ENCODE results near the gene DDX54. TPM values are rescaled to one million over a fixed set of nuclear protein-coding genes. Genes with fewer than 3 reads are reported as not detected.

Gene DDX54
- total RNA-seq, 1 donor from 2014 or later: 43.9 TPM

DNA sequence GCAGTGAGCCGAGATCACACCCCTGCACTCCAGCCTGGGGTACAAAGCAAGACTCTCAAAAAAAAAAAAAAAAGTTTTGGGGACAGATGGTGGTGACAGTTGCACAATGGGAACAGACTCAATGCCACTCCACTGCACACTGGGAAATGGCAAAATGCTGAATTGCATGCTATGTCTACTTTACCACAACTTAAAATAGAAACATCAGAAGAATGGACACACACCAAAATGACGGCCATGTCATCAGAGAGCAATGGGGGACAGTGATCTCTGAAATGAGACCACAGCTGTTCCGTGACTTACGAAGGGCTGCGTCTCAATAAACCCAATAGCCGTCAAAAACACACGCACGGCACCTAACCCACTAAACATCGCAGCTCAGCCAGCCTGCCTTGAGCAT is 13.7 kb downstream of the DDX54 start:
- DNase-seq (ENCODE audit: low spot score) (no peak), ATAC-seq (no peak)
- intact Hi-C loops (cut with DNase I): loop anchor here (5.0 kb wide), 1 partner anchor 119 kb away; no protein-coding TSS in a partner anchor

DNA sequence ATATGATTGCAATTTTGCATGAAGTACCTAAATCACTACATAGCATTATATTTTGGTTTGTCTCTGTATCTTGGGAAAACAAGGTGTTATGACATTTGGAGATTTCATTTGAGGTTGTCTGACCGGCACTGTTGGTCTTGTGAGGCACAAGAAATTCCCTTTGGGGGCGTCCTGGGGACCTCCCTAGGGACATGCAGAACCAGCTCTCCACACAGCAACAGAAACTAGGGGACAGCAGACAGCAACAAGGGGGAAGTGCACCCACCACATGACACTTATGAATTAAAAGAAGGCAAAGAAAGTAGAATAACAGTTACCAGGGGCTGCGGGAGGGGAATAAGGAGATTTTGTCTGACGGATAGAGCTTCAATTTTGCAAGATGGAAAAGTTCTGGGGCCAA is 14.4 kb downstream of the DDX54 start:
- DNase-seq (ENCODE audit: low spot score): no peak
- intact Hi-C loops (cut with DNase I): loop anchor here (5.0 kb wide), 1 partner anchor 119 kb away; no protein-coding TSS in a partner anchor
- ATAC-seq: no peak

DNA sequence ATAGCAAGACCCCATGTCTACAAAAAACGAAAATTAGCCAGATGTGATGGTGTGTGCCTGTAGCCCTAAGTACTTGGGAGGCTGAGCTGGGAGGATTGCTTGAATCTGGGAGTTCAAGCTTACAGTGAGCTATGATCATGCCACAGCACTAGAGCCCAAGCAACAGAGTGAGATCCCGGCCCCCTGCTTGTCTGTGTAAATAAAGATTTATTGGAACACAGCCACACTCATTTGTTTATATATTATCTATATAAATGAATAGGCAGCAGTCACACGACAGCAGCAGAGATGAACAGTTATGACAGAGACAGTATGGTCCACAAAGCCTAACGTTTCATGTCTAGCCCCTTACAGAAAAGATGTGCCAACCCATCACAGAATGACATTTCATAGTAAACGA is 14.8 kb downstream of the DDX54 start:
- intact Hi-C loops (cut with DNase I): loop anchor here (5.0 kb wide), 1 partner anchor 118 kb away; no protein-coding TSS in a partner anchor
- no peak for ATAC-seq
- no peak for DNase-seq (ENCODE audit: low spot score)

DNA sequence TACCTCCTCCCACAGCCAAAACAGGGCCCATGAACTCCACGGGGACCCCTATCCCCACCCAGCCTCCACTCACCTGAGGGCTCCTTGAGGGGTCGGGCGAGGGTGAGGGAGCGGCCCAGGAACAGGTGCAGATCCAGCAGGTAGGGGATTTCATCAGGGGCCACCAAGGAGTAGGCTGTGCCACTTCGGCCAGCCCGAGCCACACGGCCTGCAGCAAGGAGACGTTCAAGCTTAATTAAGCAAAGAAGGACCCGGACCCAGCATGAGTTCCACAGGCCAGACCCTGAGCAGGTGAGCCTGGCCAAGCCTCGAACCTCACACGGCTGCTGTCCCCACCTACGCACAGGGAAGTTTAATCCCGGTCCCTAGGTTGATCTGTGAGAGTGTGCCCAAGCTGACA is 15.6 kb downstream of the DDX54 start:
- DNase-seq (ENCODE audit: low spot score) (no peak), ATAC-seq (no peak)
- intact Hi-C loops (cut with DNase I): loop anchor here (5.0 kb wide), 1 partner anchor 117 kb away; no protein-coding TSS in a partner anchor

DNA sequence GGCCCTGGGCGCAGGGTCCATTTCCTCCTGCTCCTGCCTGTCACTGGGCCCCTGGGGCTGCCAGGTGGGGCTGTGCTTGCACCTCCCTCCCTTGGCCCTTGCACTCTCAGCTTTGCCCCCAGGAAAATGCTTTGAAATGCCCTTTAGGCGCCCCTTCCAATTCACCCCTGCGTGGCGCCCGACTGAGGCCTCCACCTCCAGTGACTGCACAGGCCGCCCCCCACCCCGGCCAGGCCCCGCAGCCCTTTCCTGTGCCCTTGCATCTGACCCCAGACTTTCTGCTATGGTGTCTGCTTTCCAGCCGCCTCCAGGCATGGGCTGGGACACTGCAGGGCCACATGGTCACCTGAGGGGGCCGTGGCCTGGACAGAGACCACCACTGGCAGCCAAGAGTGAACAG is 17.4 kb downstream of the DDX54 start:
- DNase-seq (ENCODE audit: low spot score) (no peak), ATAC-seq (no peak)
- intact Hi-C loops (cut with DNase I): no loop called here

DNA sequence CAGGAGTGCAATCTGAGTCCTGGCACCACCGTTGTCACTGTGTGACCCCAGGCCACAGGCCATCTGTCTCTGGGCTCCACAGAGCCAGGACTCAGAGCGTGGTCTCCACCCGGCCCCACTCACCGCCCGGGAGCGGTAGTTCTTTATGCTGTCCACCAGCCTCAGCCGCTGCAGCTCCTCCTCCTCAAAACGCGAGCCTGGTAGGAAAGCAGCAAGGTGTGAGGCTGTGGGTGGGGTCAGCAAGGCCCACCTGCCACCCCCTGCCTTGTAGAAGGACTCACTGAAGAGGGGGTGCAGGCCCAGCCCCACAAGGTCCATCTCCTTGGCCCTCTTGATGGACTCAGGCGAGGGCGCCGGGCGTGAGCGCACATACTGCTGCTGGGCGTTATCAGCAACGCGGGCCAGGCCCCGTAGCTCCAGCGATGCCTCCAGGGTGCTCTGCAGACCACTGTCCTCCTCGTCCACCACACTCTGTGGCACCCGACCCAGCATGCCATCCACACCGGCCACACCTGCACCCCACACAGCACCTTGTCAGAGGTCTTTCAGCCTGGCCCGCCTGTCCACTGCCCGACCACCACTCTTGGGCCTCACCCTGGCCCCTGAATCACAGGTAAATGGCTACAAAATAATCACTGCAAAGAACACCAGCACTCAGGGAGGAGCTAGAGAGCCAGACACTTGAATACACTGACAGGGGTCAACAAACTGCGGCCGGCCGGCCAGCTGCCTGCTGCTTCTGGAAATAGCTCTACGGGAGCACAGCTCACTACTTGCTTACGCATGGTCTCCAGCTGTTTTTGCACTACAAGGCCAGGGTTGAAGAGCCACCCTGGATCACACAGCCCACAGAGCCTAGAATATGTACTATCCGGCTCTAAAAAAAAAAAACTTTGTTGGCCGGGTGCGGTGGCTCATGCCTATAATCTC is 19.5 kb downstream of the DDX54 start:
- ATAC-seq (peak; percentile 9), DNase-seq (ENCODE audit: low spot score) (no peak)
- intact Hi-C loops (cut with DNase I): no loop called here

DNA sequence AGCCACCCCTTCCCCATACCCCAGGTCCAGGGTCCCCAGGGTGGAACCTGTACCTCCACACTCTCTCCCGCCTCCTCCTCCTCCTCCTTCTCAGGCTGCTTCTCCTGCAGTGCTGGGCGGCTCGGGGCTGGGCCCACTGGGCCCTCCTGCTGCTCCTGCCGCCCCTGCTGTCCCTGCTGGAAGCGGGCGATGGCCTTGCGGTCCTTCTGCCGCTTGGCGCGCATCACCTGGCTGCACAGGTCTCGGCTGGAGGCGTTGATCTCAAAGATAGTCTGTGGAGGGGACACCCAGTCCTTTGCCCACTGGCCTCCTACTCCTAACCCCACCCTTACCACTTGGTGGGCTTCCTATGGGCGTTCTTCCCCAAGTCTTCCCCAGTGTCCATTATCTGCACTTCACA is 21.3 kb downstream of the DDX54 start:
- no peak for DNase-seq (ENCODE audit: low spot score)
- intact Hi-C loops (cut with DNase I): no loop called here
- no peak for ATAC-seq

DNA sequence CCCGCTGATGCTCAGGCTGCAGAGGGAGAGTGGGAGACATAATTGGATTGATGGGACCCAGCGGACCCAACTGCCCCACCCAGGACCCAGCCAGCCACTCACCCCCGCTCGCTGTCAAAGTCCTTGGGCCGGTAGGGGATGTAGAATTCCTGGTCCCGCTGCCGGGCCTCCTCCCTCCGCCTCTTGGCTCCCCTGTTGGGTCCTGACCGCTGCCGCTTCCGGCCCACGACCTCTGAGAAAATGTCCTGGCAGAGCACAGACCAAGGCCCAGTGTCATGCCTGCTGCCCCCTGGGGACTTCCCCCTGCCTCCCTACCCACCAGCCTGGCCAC is 22.3 kb downstream of the DDX54 start:
- DNase-seq (ENCODE audit: low spot score): no peak
- ATAC-seq: no peak
- intact Hi-C loops (cut with DNase I): no loop called here

DNA sequence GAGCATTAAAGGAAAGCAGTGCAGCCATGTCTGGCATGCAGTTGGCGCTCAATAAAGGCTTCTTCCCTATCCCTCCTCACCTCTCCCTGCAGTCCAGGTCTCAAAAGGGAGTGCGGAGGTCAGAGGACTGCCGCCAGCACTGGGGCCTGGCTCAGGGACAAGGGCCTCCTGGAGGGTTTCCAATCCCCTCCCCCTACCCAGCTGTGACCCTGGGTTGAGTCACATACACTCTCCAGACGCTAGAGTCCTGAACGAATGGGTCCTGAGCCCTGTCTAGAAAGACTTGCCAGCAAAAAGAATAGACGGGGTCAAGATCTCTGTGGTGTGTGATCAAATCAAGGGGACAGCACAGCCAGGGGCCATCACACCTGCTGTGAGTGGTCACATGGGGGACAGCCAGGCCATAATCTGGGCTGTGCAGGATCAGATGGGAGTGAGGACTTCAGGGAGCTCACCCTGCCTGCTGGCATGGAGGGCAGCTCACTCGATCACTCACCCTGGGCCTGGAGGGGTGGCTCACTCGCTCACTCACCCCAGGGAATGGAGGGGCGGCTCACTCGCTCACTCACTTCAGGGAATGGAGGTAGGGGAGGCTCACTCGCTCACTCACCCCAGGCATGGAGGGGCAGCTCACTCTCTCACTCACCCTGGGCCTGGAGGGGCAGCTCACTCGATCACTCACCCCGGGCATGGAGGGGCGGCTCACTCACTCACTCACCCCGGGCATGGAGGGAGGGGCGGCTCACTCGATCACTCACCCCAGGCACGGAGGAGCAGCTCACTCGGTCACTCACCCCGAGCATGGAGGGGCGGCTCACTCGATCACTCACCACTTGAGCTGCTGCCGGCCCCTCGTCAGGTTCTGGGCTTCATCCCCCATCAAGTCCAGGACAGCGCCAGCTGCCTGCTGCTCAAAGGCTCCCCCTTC is 22.9 kb downstream of the DDX54 start:
- ATAC-seq (no peak), DNase-seq (ENCODE audit: low spot score) (no peak)
- intact Hi-C loops (cut with DNase I): no loop called here

DNA sequence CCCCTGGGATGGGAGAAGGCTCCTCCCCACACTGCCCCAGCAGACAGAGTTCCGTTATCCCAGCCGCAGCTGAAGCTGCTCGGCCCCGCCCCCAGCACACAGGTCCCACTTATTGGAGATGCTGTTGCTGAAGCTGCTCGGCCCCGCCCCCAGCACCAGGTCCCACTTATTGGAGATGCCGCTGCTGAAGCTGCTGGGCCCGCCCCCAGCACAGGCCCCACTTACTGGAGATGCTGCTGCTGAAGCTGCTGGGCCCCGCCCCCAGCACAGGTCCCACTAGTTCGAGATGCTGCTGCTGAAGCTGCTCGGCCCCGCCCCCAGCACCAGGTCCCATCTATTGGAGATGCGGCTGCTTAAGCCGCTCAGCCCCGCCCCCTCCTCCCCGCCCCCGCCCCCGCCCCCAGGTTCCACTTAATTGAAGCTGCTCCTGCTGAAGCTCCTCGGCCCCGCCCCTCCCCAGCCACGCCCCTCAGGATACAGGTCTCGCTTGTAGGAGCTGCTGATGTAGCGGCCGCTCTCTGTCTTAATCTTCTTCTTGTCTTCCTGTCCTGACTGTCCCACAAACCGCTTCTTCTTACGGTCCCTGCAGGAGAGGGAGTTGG is 23.8 kb downstream of the DDX54 start:
- ATAC-seq (no peak), DNase-seq (ENCODE audit: low spot score) (no peak)
- intact Hi-C loops (cut with DNase I): no loop called here

DNA sequence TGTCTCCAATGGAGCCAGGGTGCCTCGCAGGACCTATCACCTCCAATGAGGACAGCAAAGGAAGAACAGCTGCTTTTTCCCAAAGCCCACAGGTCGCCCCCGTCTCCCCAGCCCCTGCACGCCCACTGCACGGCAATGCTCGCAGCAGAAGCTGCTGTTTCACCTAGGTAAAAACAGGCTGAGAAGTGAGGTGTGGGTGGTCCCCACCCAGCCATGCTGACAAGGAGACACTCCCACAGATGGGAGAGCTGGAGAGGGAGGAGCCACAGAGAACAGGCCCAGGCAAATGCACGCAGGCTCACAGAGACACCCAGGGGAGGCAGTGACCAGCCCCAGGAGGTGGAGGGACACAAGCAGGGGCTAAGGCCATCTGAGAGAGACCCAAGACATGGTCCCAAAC is 25.3 kb downstream of the DDX54 start:
- ATAC-seq: no peak
- DNase-seq (ENCODE audit: low spot score): no peak
- intact Hi-C loops (cut with DNase I): no loop called here

DNA sequence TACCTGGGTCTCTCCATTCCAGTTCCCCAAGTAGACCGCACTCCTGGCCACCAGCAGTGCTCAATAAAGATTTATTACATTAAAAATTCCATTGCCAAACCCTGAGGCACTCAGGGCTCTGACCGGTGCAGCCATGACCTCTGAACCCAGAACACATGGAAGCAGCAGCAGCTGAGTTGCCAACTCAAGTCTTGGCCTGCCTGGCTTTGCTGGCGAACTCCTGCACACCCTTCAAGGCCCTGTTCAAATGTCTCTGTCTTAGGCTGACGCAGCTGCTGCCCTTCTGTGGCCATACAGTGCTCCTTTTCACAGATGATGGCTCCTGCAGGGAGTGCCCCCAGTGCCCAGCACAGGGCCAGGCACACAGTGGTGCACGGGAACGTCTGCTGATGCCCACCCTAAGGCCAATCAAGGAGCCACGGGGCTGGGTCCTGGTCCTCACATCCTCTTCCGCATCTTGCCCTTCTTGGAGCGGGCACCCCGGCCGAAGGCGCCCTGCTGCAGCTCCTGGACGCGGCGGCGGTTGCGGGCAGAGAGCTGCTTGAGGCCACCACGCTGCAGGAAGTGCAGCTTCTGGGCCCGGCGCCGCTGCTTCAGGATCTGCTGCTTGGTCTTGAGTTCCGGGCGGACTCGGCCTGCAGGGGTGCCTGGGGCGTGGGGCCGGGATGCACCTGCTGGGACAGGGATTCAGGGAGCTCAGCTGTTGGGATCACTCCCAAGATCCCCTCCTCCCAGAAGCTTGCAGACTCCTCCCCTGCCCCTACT is 26.7 kb downstream of the DDX54 start:
- intact Hi-C loops (cut with DNase I): no loop called here
- DNase-seq (ENCODE audit: low spot score) (no peak), ATAC-seq (no peak)

DNA sequence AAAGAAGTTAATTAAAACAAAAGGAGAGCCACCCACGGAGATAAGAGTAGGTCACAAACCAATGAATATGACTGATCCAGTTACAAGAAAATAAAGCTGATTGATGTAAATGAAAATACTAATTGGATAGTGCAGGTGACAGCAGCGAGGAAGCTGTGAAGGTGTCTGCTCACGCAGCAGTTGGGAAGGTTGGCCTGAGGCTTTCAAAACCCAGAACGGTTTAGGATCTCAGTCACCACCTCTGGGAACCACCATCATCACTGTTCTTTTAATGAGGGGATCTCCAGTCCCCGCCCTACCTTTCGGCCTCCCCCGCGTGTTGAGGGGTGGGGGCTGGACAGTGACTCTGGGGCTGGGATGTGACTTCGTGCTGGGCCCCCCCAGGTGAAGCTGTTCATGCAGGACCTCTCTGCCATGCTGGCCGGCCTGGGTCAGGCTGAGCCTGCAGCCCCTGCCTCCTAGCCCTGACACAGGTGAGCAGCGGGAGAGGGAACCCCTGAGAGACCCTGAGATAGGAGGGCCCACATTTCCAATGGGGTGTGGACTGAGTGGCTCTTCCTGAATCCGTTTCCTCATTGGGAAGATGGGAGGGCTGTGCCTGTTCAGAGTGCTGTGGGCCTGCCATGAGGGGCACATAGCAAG is 27.9 kb downstream of the DDX54 start:
- intact Hi-C loops (cut with DNase I): no loop called here
- ATAC-seq (no peak), DNase-seq (ENCODE audit: low spot score) (no peak)

DNA sequence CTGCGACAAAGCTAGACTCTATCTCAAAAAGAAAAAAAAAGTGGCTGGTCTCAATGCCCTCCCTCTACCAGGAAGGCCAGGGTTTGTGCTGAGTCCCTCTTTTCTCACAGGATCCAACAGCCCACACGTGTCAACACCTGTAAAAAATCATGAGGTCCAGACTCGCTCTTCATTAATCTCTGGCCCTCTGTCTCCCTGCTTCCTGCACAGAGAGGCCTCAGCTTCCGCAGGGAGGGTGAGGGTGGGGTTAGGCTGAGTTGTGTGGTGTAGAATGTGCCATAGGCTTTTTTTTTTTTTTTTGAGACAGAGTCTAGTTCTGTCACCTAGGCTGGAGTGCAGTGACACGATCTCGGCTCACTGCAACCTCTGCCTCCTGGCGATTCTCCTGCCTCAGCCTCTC is 29.6 kb downstream of the DDX54 start:
- DNase-seq (ENCODE audit: low spot score) (no peak), ATAC-seq (no peak)
- intact Hi-C loops (cut with DNase I): no loop called here

DNA sequence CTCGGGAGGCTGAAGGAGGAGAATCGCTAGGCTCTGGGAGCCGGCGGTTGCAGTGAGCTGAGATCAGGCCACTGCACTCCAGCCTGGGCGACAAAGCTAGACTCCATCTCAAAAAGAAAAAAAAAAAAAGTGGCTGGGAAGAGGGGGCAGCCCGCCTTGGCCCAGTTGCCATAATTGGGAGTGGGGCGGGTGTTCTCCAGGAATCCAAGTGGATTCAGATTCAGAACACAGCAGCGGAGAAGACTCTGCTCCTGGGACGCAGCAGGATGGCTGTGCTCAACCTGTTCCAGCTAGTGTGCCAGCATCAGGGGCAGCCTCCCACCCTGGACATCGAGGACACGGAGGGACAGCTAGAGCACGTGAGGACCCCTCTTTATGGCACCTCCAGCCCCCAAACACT is 30.2 kb downstream of the DDX54 start:
- ATAC-seq (no peak), DNase-seq (ENCODE audit: low spot score) (no peak)
- intact Hi-C loops (cut with DNase I): no loop called here

DNA sequence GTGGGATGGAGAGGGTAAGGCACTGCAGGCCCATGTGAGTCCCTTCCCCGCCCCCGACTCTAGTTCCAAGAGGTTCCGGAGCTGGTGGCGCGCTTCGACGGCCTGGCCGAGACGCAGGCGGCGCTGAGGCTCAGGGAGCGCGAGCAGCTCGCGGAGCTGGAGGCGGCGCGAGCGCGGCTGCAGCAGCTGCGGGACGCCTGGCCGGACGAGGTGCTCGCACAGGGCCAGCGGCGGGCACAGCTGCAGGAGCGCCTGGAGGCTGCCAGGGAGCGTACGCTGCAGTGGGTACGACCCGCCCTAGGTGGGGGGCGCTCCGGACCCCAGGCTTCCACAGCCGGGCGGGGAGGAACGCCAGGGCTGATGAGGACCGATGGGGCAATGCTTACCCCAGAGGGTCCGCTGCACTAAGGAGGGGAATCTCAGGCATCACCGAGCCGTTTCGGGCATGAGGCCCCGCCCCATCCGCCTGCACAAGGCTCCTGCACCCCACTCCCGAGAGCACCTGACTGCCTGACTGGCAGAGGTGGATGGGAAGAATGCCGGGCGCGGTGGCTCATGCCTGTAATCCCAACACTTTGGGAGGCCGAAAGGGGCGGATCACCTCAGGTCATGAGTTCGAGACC is 30.8 kb downstream of the DDX54 start:
- intact Hi-C loops (cut with DNase I): no loop called here

DNA sequence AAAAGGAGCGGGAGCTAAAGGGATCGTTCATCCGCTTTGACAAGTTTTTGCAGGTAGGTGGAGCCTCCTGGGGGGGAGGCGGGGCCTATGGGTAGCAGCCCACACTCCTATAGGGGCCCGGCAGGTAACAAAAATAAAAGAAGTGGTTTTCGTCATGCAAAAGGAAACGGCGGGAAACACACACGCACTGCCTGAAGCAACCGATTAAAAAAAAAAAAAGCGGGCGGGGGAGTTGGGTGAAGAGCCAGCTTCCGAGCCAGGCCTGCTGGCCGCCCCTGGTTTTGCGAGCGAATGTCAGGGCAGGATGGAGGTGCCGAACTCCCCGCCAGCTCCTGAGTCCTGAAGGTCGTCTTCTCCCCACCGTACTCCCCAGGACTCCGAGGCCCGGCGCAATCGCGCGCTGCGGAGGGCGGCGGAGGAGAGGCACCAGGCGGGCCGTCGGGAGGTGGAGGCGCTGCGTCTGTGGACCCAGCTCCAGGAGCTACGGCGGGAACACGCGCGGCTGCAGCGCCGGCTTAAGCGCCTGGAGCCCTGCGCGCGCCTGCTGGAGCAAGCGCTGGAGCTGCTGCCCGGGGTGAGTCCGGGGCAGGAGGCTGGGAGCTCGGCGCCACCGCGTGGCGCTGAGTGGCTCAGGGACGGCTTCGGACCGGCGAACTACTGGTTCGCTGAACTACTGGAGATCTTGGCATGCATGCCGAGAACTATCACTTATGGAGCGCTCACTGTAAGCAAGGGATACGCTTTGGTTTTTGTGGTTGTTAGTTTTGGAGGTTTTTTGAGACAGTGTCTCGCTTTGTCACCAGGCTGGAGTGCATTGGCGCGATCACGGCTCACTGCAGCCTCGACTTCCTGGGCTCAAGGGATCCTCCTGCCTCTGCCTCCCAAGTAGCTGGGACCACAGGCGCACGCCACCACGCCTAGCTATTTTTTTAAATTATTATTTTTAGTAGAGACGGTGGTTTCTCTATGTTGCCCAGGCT is 32.2 kb downstream of the DDX54 start:
- DNase-seq (ENCODE audit: low spot score): peak; percentile 77
- ATAC-seq: peak; percentile 91
- intact Hi-C loops (cut with DNase I): no loop called here

More for the DNA sequence above, 30.8 kb downstream of the DDX54 start:
- ATAC-seq (no peak), DNase-seq (ENCODE audit: low spot score) (no peak)
